Neural crest cell (in vitro differentiated cells): ENCODE measurements around the gene GNAO1. TPM values are rescaled to one million over a fixed set of nuclear protein-coding genes. Genes with fewer than 3 reads are reported as not detected.

Experiments
- DNase-seq: peaks from one replicate; pipeline ENCODE4 v3.0.0; 2021; ENCODE audit warnings: low read depth, mixed read lengths, low spot score
- H3K27ac Mint-ChIP-seq: one replicate; pipeline ENCODE4 v1.8.0; 2021; ENCODE audit warnings: mild to moderate bottlenecking, mixed read lengths; ENCODE audit not compliant: unreplicated experiment
- H3K27me3 Mint-ChIP-seq: 2 replicates; pipeline ENCODE4 v1.8.0; 2021; ENCODE audit warnings: low read depth, mild to moderate bottlenecking, mixed read lengths
- H3K36me3 Mint-ChIP-seq: 2 replicates; pipeline ENCODE4 v1.8.0; 2021; ENCODE audit warnings: low read depth, mild to moderate bottlenecking, mixed read lengths
- H3K4me1 Mint-ChIP-seq: 2 replicates; pipeline ENCODE4 v1.8.0; 2021; ENCODE audit warnings: mixed read lengths
- H3K4me3 Mint-ChIP-seq: one replicate; pipeline ENCODE4 v1.8.0; 2021; ENCODE audit warnings: mild to moderate bottlenecking, mixed read lengths
- H3K9me3 Mint-ChIP-seq: 2 replicates; pipeline ENCODE4 v1.8.0; 2021; ENCODE audit warnings: mixed read lengths
- total RNA-seq: library from RNA; stranded (reverse); gene quantifications from 2 replicates; pipeline ENCODE4 v1.2.1, GENCODE V29; 2021
- TF ChIP-seq, protein P1 (sequence below): fragments of 200-600 bp; sonication (generic); conservative IDR thresholded peaks from 2 replicates; pipeline ENCODE4 v1.5.0; 2021; ENCODE audit warnings: antibody characterized with exemption, mild to moderate bottlenecking

Gene GNAO1
- total RNA-seq, 1 donor from 2014 or later: 22.2 TPM

DNA sequence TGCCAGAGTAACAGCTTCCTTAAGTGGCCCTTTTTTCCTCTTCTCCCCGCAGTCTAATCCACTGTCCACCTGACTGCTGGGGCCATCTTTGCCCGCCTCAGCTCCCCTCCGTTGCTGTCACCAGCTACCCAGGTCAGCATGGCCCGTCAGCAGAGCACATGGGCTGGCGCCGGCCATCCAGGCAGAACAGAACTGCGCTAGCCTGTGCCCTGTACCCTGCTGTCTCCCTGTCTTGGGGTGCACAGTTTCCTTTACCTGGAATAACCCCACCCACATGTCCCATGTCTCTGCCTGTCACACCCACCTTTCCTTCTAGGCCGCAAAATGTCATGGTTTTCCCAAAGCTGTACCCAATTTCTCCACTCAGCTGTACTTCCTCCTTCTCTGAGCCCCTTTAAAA lies 55.7 kb downstream of the GNAO1 start:
- Mint-ChIP-seq H3K4me3 (no peak overlapping the region), H3K4me1 (peaks cover 11% of the 10 kb centered on the region), H3K27me3 (no peaks in the 10 kb centered on the region), H3K36me3 (peaks cover 5% of the 10 kb centered on the region), H3K27ac (peak overlapping the region; percentile 59), H3K9me3 (peaks cover 2% of the 10 kb centered on the region)
- DNase-seq: no peak
- TF ChIP-seq, protein P1, sequence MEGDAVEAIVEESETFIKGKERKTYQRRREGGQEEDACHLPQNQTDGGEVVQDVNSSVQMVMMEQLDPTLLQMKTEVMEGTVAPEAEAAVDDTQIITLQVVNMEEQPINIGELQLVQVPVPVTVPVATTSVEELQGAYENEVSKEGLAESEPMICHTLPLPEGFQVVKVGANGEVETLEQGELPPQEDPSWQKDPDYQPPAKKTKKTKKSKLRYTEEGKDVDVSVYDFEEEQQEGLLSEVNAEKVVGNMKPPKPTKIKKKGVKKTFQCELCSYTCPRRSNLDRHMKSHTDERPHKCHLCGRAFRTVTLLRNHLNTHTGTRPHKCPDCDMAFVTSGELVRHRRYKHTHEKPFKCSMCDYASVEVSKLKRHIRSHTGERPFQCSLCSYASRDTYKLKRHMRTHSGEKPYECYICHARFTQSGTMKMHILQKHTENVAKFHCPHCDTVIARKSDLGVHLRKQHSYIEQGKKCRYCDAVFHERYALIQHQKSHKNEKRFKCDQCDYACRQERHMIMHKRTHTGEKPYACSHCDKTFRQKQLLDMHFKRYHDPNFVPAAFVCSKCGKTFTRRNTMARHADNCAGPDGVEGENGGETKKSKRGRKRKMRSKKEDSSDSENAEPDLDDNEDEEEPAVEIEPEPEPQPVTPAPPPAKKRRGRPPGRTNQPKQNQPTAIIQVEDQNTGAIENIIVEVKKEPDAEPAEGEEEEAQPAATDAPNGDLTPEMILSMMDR: no peak

DNA sequence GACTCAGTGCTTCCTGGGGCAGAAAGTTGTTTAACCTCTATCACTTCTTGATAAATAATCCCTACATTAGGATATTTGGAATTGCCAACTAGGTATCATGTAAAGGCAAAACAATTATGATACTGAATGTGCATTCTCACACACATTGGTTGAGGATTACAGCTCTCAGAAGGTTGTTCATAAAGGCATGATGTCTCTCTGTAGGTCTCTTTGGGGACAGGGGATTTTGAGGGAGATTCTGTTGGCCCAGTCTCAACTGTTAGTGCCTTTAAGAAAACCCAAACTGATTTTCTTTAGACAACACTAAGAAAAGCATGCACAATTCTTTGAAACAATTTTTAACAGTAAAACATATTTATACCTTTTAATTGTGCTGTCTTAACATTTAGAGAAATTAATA lies 56.5 kb downstream of the GNAO1 start:
- no peak overlapping the region for H3K4me3 Mint-ChIP-seq
- H3K27me3 Mint-ChIP-seq: no peaks in the 10 kb centered on the region
- DNase-seq: no peak
- TF ChIP-seq, protein P1: no peak
- peaks cover 5% of the 10 kb centered on the region for H3K36me3 Mint-ChIP-seq
- H3K4me1 Mint-ChIP-seq: peaks cover 11% of the 10 kb centered on the region
- H3K27ac Mint-ChIP-seq: no peak overlapping the region
- H3K9me3 Mint-ChIP-seq: no peaks in the 10 kb centered on the region

DNA sequence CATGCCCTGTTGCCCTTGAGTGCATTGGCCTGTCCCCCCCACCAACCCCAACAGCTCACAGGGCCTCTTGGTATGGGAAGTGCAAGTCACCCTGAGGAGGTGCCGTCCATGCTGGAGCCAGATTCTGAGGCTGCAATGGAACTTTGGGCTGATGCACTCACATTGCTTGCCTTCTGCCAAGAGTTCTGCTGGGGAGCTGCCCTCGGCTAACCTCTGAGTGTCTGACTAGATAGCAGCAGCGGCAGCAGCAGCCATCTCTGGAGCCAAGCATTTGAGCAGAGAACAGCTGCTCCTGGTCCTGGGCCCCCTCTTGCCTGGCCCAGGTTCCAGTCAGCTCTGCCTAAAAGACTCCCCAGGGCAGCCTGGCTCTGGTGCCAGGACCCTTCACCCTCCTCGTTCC lies 61.5 kb downstream of the GNAO1 start:
- H3K36me3 Mint-ChIP-seq: peaks cover 5% of the 10 kb centered on the region
- H3K4me3 Mint-ChIP-seq: no peak overlapping the region
- H3K27ac Mint-ChIP-seq: no peak overlapping the region
- H3K4me1 Mint-ChIP-seq: no peaks in the 10 kb centered on the region
- TF ChIP-seq, protein P1: no peak
- no peaks in the 10 kb centered on the region for H3K9me3 Mint-ChIP-seq
- no peak for DNase-seq
- H3K27me3 Mint-ChIP-seq: peaks cover 14% of the 10 kb centered on the region

DNA sequence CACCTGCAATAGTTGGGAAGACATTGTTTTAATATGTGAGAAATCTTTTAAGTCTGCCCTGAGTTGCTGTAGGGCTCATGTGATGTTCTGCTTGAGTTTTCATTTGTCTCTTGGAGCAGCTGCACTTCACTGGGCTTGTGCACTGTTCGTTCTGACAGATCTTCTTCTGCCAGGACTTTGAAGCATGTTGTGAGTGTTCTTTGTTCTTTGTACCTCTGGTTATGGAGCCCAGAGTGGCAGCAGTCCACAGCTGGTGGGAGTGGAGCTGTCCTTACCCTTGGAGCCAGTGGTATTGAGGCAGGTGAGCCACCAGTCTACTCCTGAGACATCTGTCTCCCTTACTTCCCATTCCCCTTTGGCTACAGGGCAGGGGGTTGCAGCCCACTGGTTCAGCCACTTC lies 64.6 kb downstream of the GNAO1 start:
- no peaks in the 10 kb centered on the region for H3K36me3 Mint-ChIP-seq
- DNase-seq: no peak
- no peak overlapping the region for H3K27ac Mint-ChIP-seq
- H3K27me3 Mint-ChIP-seq: peaks cover 14% of the 10 kb centered on the region
- H3K4me1 Mint-ChIP-seq: peaks cover 14% of the 10 kb centered on the region
- TF ChIP-seq, protein P1: no peak
- no peak overlapping the region for H3K4me3 Mint-ChIP-seq
- H3K9me3 Mint-ChIP-seq: no peaks in the 10 kb centered on the region

DNA sequence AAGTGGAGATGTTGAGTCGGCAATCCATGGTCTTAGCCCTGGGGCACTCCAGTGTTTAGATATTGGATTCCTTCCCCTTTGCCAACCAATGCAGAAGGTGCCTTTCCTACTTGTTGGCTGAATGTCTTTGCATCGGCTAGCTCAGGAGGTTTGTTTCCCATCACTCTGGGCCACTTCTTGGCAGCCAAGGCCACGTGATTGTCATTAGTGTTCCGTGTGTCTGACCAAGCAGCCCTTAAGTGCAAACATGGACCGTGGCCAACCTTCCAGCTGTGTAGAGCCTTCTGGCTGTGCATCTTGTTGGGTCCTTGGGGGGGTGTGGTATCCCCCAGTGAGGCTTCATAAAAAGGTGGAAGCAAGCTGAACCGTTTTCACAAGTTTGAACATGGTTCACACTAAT lies 66.0 kb downstream of the GNAO1 start:
- TF ChIP-seq, protein P1: no peak
- Mint-ChIP-seq H3K4me3 (no peak overlapping the region), H3K27ac (no peak overlapping the region), H3K4me1 (peaks cover 16% of the 10 kb centered on the region), H3K9me3 (no peaks in the 10 kb centered on the region), H3K36me3 (no peaks in the 10 kb centered on the region), H3K27me3 (peaks cover 14% of the 10 kb centered on the region)
- no peak for DNase-seq
